GM18517 (cell line): ENCODE data around the gene CAMLG.
"Not testable (repeated sequence)": the region's sequence is repeated elsewhere in the genome, so short reads cannot be mapped to it uniquely, and the experiment has no call there.

ENCODE experiments used
- ATAC-seq: cut with Tn5 transposase; IDR thresholded peaks from one replicate; pipeline ENCODE4 v1.9.1; 2021; ENCODE audit warnings: mild to moderate bottlenecking, moderate library complexity; ENCODE audit not compliant: unreplicated experiment

The CAMLG gene

GRCh38 chr5:134738133-134738962, at the start of gene CAMLG:
CAMLG (plus strand) TSS chr5:134738548; CDS start chr5:134738621, 73 bp downstream.
- peak; percentile 88 for ATAC-seq

- not testable (repeated sequence) for ATAC-seq
These were observed 48.2 kb upstream of the CAMLG start for GRCh38 chr5:134690144-134690543.

GRCh38 chr5:134692722-134693121, 45.6 kb upstream of the CAMLG start:
- no peak for ATAC-seq

GRCh38 chr5:134708301-134708700, 30.0 kb upstream of the CAMLG start:
- ATAC-seq: no peak

GRCh38 chr5:134714120-134714519, 24.2 kb upstream of the CAMLG start:
- no peak for ATAC-seq

- no peak for ATAC-seq
These were observed 23.8 kb upstream of the CAMLG start for GRCh38 chr5:134714541-134714940.

GRCh38 chr5:134715466-134715865, 22.9 kb upstream of the CAMLG start:
- not testable (repeated sequence) for ATAC-seq

GRCh38 chr5:134724872-134725271, 13.5 kb upstream of the CAMLG start:
- no peak for ATAC-seq

- no peak for ATAC-seq
These were observed 5.5 kb upstream of the CAMLG start for GRCh38 chr5:134732819-134733218.

- no peak for ATAC-seq
These were observed 3.1 kb upstream of the CAMLG start for GRCh38 chr5:134735243-134735642.

- ATAC-seq: no peak
These were observed 2.1 kb upstream of the CAMLG start for GRCh38 chr5:134736173-134736812.

- ATAC-seq: no peak
These were observed 764 bp downstream of the CAMLG start for GRCh38 chr5:134738963-134739661.

GRCh38 chr5:134741052-134741451, 2.7 kb downstream of the CAMLG start:
- ATAC-seq: no peak

- no peak for ATAC-seq
These were observed 3.8 kb downstream of the CAMLG start for GRCh38 chr5:134742134-134742533.

GRCh38 chr5:134749415-134749814, 11.1 kb downstream of the CAMLG start:
- no peak for ATAC-seq

GRCh38 chr5:134758176-134758503, 19.8 kb downstream of the CAMLG start:
- no peak for ATAC-seq

- peak; percentile 91 for ATAC-seq
These were observed 20.4 kb downstream of the CAMLG start, which contains the start of gene DDX46 for GRCh38 chr5:134758504-134759341. DDX46 (plus strand) TSS chr5:134758779; CDS start chr5:134758939, 160 bp downstream.

GRCh38 chr5:134767528-134768291, 29.4 kb downstream of the CAMLG start:
- not testable (repeated sequence) for ATAC-seq

- ATAC-seq: no peak
These were observed 30.9 kb downstream of the CAMLG start for GRCh38 chr5:134769206-134769605.
